ENCODE data around the gene PLEK2.

The PLEK2 gene

GRCh38 chr14:67365476-67365875, 46.5 kb downstream of the PLEK2 start:
- DNase-seq (ENCODE audit: low read depth), result no peak
- H3K4me3 ChIP-seq (ENCODE audit: low read depth, low read length), result no peak overlapping the region
- TF ChIP-seq, protein P1, sequence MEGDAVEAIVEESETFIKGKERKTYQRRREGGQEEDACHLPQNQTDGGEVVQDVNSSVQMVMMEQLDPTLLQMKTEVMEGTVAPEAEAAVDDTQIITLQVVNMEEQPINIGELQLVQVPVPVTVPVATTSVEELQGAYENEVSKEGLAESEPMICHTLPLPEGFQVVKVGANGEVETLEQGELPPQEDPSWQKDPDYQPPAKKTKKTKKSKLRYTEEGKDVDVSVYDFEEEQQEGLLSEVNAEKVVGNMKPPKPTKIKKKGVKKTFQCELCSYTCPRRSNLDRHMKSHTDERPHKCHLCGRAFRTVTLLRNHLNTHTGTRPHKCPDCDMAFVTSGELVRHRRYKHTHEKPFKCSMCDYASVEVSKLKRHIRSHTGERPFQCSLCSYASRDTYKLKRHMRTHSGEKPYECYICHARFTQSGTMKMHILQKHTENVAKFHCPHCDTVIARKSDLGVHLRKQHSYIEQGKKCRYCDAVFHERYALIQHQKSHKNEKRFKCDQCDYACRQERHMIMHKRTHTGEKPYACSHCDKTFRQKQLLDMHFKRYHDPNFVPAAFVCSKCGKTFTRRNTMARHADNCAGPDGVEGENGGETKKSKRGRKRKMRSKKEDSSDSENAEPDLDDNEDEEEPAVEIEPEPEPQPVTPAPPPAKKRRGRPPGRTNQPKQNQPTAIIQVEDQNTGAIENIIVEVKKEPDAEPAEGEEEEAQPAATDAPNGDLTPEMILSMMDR (IDR thresholded peaks at IDR 0.05; ENCODE audit: control insufficient read depth, extremely low read depth, insufficient read depth), result no peak

GRCh38 chr14:67360470-67361206, 51.3 kb downstream of the PLEK2 start:
- TF ChIP-seq, protein P1 (IDR thresholded peaks at IDR 0.05; ENCODE audit: control insufficient read depth, extremely low read depth, insufficient read depth), result no peak
- peak overlapping the region; percentile 92 for H3K4me3 ChIP-seq (ENCODE audit: low read depth, low read length)
- no peak for DNase-seq (ENCODE audit: low read depth)

GRCh38 chr14:67359775-67360469, 52.0 kb downstream of the PLEK2 start, which contains the start of the genes ATP6V1D and EIF2S1:
ATP6V1D (minus strand) TSS chr14:67359804; CDS start chr14:67359698, 106 bp downstream.
EIF2S1 (plus strand) TSS chr14:67360328; CDS start chr14:67364768, 4,440 bp downstream.
- H3K4me3 ChIP-seq (ENCODE audit: low read depth, low read length), result peak within 1 kb of the TSS; percentile 92
- peak; percentile 99 for DNase-seq (ENCODE audit: low read depth)
- TF ChIP-seq, protein P1 (IDR thresholded peaks at IDR 0.05; ENCODE audit: control insufficient read depth, extremely low read depth, insufficient read depth), result peak; percentile 84

DNA sequence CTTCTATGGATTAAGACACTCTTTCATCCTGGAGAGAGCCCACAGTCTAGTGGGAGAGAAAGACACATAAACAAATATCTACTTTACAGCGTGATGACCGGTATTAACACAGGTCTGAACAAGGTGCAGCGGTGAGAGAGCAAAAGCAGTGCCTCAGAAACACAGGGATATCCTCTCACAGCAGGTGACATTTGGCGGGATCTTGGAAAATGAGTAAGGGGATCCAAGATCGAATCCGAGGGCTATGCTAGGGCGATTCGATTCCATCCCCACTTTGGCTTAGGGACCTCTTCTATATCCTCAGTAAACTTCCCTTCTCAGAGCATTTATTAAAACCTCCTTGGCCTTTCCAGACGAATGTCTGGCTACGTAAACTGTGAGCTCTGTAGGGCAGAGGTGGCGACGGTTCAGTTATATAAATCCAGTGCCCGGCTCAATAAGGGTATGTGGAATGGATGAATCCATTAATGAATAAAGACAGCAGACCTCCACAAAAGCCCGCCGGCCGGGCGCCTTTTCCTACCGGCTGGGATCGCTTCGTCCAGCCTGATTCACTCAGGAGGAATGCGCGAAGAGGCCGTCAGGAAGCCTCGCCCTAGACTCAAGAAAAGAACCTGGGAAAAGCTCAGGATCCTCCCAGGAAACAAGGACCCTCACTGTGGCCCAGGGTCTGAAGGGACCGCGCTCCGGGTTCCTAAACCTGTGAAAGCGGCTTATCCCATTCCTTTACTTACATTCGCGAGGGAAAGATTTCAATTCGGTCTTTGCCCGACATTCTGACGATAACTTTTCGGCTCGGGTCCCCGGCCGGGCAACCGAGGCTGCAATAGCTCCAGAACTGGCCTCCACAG, 52.8 kb downstream of the PLEK2 start:
- TF ChIP-seq, protein P1 (IDR thresholded peaks at IDR 0.05; ENCODE audit: control insufficient read depth, extremely low read depth, insufficient read depth), result no peak
- DNase-seq (ENCODE audit: low read depth), result no peak
- peak overlapping the region; percentile 92 for H3K4me3 ChIP-seq (ENCODE audit: low read depth, low read length)

DNA sequence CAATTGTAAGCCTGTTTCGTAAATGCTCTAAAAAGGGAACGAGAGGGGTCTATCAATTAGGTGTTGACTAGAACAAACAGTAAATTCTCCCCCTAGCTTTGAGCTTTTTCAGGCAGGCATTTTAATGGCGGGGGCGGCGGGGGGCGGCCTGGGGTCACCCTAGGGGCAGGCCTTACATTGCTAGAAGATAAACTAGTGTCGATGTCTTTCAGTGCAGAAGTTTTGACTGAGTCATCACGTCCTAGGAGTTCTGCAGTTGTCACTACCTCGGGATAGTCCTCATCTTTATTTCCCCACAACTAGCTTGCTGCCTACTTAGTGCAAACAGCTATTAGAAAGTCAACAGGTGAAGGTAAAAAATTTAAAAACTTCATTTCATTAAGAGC, 54.0 kb downstream of the PLEK2 start:
- no peak for DNase-seq (ENCODE audit: low read depth)
- TF ChIP-seq, protein P1 (IDR thresholded peaks at IDR 0.05; ENCODE audit: control insufficient read depth, extremely low read depth, insufficient read depth), result no peak
- no peak overlapping the region; the same call in 1 of the 2 replicates for H3K4me3 ChIP-seq (ENCODE audit: low read depth, low read length)

- no peak overlapping the region for H3K4me3 ChIP-seq (ENCODE audit: low read depth, low read length)
- DNase-seq (ENCODE audit: low read depth), result no peak
- TF ChIP-seq, protein P1 (IDR thresholded peaks at IDR 0.05; ENCODE audit: control insufficient read depth, extremely low read depth, insufficient read depth), result no peak
Observed at GRCh38 chr14:67357186-67357968, 54.6 kb downstream of the PLEK2 start.

Measured in LNCaP clone FGC (cell line).